HG03097 (cell line): Measurements from ENCODE around the gene FSHR.

ENCODE experiments used
- ATAC-seq: cut with Tn5 transposase; IDR thresholded peaks from one replicate; pipeline ENCODE4 v1.9.1; 2021; ENCODE audit not compliant: unreplicated experiment, low FRiP score

The FSHR gene

DNA sequence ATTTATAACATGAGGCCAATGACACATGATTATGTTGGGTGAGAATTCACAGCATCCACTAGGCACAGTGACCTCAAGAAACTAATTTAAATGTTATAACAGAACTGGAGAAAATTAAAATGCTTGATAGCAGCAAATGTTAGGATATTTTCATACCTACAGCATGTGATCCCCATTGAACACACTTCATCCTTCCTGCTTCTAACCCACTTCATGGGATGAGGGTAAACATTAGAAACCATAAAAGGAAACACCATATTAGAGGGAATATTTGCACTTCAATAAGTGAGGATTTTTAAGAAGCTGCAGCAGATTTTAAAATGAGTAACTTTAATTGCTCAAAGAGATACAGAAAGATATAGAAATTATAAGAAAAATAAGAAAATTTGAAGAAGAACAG, 117.1 kb downstream of the FSHR start:
- ATAC-seq: no peak

- ATAC-seq: no peak
Measured at GRCh38 chr2:49035481-49035880, 118.8 kb downstream of the FSHR start.

- no peak for ATAC-seq
Measured at GRCh38 chr2:49033394-49034185, 120.7 kb downstream of the FSHR start.

- ATAC-seq: no peak
Measured at GRCh38 chr2:49032936-49033335, 121.4 kb downstream of the FSHR start.

DNA sequence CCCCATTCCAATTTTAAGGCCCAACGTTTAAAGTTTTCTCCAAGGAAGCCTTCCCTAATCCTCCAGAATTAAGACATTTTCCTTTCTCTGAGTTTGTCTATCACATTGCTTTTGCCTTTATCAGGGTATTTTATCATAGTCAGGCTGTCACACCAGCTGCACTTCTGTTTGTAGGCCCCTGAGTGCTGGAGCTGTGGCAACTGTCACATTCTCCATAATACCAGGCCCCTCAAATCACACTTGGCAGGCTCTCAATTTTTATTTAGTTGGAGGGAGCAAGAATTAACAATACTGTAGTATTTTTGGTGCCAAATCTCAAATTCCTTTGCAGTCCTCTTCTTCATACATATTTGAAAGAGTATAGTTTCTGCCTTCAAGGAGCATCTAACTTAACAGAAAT, 122.2 kb downstream of the FSHR start:
- ATAC-seq: no peak

DNA sequence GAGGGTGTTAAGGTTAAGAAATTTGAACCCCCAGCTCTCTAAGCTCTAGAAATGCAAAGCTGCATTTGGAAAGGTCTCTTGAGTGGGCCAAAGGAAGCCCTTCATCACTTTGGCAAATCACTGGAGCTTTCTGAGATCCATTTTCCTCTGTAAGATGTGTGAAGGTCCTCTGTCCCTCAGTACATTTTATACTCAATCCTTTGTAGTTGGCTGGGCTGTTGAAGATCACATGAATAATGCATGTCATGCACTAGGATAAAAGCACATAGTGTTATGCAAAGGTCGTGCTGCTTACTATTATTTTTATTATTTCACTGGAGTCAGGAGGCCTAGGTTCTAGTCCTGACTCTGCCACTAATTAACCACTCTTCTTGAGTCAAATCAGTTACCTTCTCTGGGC, 124.9 kb downstream of the FSHR start:
- ATAC-seq: no peak

GRCh38 chr2:49028101-49028500, 126.2 kb downstream of the FSHR start:
- peak; percentile 98 for ATAC-seq

DNA sequence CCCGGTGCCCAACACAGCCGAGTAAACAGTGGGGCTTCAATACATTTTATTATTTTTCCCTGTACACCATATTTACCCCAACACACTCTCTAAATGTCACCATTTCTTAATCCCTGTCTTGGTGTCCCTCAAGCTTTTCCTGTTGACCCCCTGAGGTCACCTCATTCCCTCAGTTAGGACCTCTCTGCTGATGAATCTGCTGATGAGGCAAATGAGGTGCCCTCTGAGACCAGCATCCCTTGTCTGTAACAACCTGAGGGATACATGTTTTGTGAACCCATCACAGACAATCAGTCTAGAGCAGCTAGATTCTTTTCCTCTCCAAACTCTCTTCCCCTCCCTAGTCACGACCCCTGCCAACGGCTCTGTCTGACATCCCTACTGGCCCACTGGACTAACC, 127.6 kb downstream of the FSHR start:
- no peak for ATAC-seq

GRCh38 chr2:49021271-49021670, 133.0 kb downstream of the FSHR start:
- no peak for ATAC-seq

DNA sequence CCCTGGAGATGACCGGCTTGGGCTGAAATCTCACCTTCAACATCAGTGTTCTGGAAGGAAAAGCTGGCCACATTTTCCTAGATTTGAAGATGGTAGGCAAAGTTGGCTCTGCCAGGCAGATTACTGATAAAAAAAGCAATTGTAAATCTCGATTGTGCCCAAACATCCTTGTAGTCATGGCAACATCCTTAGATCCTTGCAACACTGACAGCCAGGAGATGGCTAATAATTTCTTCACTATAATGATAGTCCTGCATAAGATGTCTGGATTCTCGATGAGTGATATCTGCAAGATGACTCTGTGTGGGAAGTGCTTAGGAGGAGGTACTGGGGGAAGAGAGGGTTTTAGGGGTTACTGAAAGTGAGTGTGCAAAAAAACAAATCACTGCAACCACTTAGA, 149.1 kb downstream of the FSHR start:
- ATAC-seq: no peak

DNA sequence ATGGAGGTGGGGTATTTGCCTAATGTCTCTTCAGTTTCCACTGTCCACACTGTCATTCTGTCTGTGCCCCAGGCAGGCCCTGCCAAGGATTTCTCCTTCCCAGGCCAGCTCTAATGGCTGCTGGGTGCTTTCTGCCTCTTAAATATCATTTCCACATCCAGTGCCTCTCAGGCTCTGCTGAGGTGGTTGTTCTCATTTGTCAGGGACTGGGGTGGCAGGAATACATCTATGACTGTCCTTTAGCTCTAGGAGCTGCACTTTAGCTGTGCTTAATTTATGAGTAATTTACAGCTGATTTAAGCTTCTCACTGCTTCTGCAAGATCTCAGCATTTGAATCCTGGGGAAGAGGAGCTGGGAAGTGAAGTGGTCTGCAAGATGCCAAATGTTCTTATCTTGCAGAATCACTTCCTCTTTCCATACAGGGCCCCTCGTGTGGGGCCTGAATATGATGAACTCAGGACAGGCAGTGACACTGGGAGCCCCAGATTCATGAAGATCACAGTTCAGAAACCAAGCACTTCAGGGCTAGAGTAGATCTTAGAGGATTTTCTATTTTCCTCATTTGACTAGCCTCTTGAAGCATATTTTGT, 150.2 kb downstream of the FSHR start:
- ATAC-seq: peak; percentile 52

- ATAC-seq: no peak
Measured at GRCh38 chr2:49003201-49003600, 151.1 kb downstream of the FSHR start.

- ATAC-seq: no peak
Measured at GRCh38 chr2:49002750-49003149, 151.6 kb downstream of the FSHR start.

GRCh38 chr2:49000695-49001094, 153.6 kb downstream of the FSHR start:
- no peak for ATAC-seq

GRCh38 chr2:48998449-48998848, 155.9 kb downstream of the FSHR start:
- ATAC-seq: no peak

DNA sequence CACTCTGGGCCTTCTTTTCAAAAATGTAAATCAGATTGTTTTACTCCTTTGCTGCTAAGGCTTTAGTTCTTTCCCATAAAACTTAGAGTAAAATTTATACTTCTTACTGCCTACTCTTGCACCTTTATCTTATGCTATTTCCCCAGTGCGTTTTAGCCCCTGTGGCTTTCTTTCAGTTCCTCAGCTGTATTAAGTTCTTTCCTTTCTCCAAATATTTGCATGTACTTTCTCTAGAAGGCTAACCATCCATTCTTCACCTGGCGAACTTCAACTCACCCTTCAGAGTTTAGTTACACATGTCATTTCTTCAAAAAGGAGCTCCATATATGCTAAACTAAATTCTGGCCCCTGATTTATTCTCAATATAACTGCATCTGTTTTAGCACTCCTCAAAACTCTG, 160.7 kb downstream of the FSHR start:
- no peak for ATAC-seq

- no peak for ATAC-seq
Measured at GRCh38 chr2:48991415-48992131, 162.7 kb downstream of the FSHR start.

DNA sequence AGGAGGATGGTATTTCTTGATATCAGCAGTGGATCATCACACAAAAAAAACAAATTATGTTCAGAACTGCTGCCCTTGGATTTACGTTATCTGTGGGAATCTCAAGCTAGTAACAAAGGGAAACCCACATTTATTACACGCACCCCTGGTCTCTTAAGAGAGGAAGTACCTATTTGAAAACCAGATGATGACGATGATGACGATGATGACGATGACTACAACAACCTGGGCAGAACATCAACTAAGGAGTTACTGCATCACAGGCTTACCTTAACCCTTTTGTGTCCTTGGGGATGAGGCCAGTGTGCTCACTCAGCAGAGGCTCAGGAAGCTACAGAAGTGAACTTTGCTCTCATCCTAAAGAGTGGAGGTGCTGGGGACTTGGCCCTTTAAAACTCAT, 169.4 kb downstream of the FSHR start:
- no peak for ATAC-seq

DNA sequence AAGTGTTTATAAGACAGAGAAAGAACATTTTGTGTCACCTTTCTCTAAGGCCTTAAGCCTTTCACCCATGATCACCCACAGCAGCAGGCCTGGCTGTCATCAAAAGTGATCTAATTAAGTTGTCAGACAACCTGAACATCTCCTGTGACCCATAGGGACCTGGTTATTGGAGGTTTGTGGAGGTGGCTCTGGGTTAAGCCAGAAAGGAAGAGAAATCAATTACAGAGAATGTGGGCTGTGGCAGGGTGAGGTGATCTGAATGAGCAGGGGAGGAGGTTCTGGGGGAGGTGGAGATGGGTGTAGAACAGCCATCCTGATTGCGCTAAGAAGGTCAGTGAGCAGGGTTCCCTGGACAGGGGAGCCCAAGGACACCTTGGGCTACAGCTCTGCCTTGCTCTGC, 170.8 kb downstream of the FSHR start:
- ATAC-seq: no peak

DNA sequence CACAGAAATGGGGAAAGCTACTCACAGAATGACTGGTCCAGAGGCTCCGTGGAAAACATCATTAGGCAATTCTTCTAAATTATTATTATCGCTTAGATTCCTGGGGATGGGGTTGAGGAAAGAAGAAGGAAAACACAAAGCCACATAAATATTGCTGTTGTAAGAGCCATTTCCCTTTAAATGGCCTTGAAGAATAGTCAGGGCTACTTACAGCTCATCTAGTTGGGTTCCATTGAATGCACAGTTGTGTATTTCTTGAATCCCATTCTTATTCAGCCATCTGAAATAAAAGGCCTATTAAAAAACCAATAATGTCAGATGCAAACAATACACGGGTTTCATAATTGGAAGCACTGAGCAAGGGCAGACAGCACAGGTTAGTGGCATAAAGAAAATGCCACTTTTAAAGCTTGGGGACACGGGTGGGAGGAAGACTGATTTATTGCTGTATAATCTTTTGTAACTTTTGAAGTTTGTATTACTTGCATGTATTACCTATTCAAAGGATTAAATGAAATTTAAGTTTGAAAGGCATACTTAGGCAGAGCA, 171.4 kb downstream of the FSHR start:
- no peak for ATAC-seq

GRCh38 chr2:48980846-48981245, 173.5 kb downstream of the FSHR start:
- no peak for ATAC-seq

- no peak for ATAC-seq
Measured at GRCh38 chr2:48979691-48980090, 174.6 kb downstream of the FSHR start.
